H9 (cell line): Measurements from ENCODE around the gene ADARB2. TPM values are rescaled to one million over a fixed set of nuclear protein-coding genes. Genes with fewer than 3 reads are reported as not detected.

Source experiments
- DNase-seq: peaks from one replicate; pipeline ENCODE4 v3.0.0-alpha.2; 2017
- H2AFZ ChIP-seq: one replicate; pipeline ENCODE4 v1.6.1; 2013; ENCODE audit warnings: mild to moderate bottlenecking, low read length, control low read depth, moderate library complexity
- H2AK5ac ChIP-seq: 2 replicates; pipeline ENCODE4 v1.6.1; 2013; ENCODE audit warnings: low read length, control low read depth, mixed read lengths; ENCODE audit not compliant: insufficient read length
- H2BK120ac ChIP-seq: one replicate; pipeline ENCODE4 v1.6.1; 2013; ENCODE audit warnings: low read depth, mild to moderate bottlenecking, low read length, control low read depth, inconsistent platforms; ENCODE audit not compliant: poor library complexity, severe bottlenecking
- H2BK12ac ChIP-seq: 2 replicates; pipeline ENCODE4 v1.6.1; 2013; ENCODE audit warnings: low read length, control low read depth, mixed read lengths, low read depth; ENCODE audit not compliant: insufficient read length
- H2BK15ac ChIP-seq: 2 replicates; pipeline ENCODE4 v1.6.1; 2013; ENCODE audit warnings: low read depth, low read length, control low read depth
- H2BK20ac ChIP-seq: one replicate; pipeline ENCODE4 v1.6.1; 2013; ENCODE audit warnings: low read depth, mild to moderate bottlenecking, low read length, control low read depth, inconsistent platforms; ENCODE audit not compliant: poor library complexity, severe bottlenecking
- H2BK5ac ChIP-seq: 2 replicates; pipeline ENCODE4 v1.6.1; 2013; ENCODE audit warnings: low read length, control low read depth, mixed read lengths; ENCODE audit not compliant: insufficient read length
- H3K14ac ChIP-seq: 2 replicates; pipeline ENCODE4 v1.6.1; 2013; ENCODE audit warnings: low read length, control low read depth; ENCODE audit not compliant: insufficient read depth
- H3K18ac ChIP-seq: 2 replicates; pipeline ENCODE4 v1.6.1; 2013; ENCODE audit warnings: low read depth, mild to moderate bottlenecking, mixed read lengths, low read length, control low read depth; ENCODE audit not compliant: insufficient read length
- H3K23ac ChIP-seq: 2 replicates; pipeline ENCODE4 v1.6.1; 2013; ENCODE audit warnings: low read length, control low read depth, mixed read lengths, low read depth; ENCODE audit not compliant: insufficient read length
- H3K23me2 ChIP-seq: 2 replicates; pipeline ENCODE4 v1.6.1; 2013; ENCODE audit warnings: low read depth, mild to moderate bottlenecking, mixed read lengths, low read length, control low read depth; ENCODE audit not compliant: insufficient read length, poor library complexity, severe bottlenecking
- H3K27ac ChIP-seq: 2 replicates; pipeline ENCODE4 v1.5.1; 2013; ENCODE audit warnings: low read length, control low read depth, mixed read lengths, low read depth; ENCODE audit not compliant: insufficient read length
- H3K27me3 ChIP-seq: 2 replicates; pipeline ENCODE4 v1.6.1; 2013; ENCODE audit warnings: low read length, control low read depth, inconsistent platforms; ENCODE audit not compliant: insufficient read depth
- H3K4ac ChIP-seq: 2 replicates; pipeline ENCODE4 v1.6.1; 2013; ENCODE audit warnings: low read depth, mild to moderate bottlenecking, control low read depth, inconsistent platforms, low read length, moderate library complexity
- H3K4me1 ChIP-seq: 2 replicates; pipeline ENCODE4 v1.6.1; 2013; ENCODE audit warnings: low read length, control low read depth, inconsistent platforms; ENCODE audit not compliant: insufficient read depth
- H3K4me2 ChIP-seq: 2 replicates; pipeline ENCODE4 v1.6.1; 2013; ENCODE audit warnings: low read length, control low read depth, mixed read lengths; ENCODE audit not compliant: insufficient read length, insufficient read depth
- H3K56ac ChIP-seq: 2 replicates; pipeline ENCODE4 v1.6.1; 2013; ENCODE audit warnings: low read depth, mild to moderate bottlenecking, mixed read lengths, low read length, control low read depth; ENCODE audit not compliant: insufficient read length
- H3K79me1 ChIP-seq: 2 replicates; pipeline ENCODE4 v1.6.1; 2013; ENCODE audit warnings: low read depth, mild to moderate bottlenecking, moderate library complexity, low read length, control low read depth, inconsistent platforms; ENCODE audit not compliant: insufficient read depth, poor library complexity, severe bottlenecking
- H3K79me2 ChIP-seq: 2 replicates; pipeline ENCODE4 v1.6.1; 2013; ENCODE audit warnings: low read length, control low read depth, inconsistent platforms; ENCODE audit not compliant: insufficient read depth
- H3K9ac ChIP-seq: 2 replicates; pipeline ENCODE4 v1.6.1; 2013; ENCODE audit warnings: low read length, control low read depth, mixed read lengths; ENCODE audit not compliant: insufficient read length; ENCODE audit errors: extremely low read depth
- H3K9me3 ChIP-seq: one replicate; pipeline ENCODE4 v1.6.1; 2013; ENCODE audit warnings: low read depth, low read length, inconsistent platforms; ENCODE audit not compliant: control insufficient read depth
- H3T11ph ChIP-seq: one replicate; pipeline ENCODE4 v1.6.1; 2013; ENCODE audit warnings: mild to moderate bottlenecking, low read length, control low read depth, inconsistent platforms
- H4K20me1 ChIP-seq: one replicate; pipeline ENCODE4 v1.6.1; 2013; ENCODE audit not compliant: control insufficient read depth, insufficient read length, insufficient read depth
- H4K5ac ChIP-seq: 2 replicates; pipeline ENCODE4 v1.6.1; 2013; ENCODE audit warnings: low read depth, mild to moderate bottlenecking, mixed read lengths, low read length, control low read depth; ENCODE audit not compliant: insufficient read length
- H4K8ac ChIP-seq: replicated peaks from 2 replicates; pipeline ENCODE4 v1.6.1; 2013; ENCODE audit warnings: low read length, control low read depth, mixed read lengths, low read depth; ENCODE audit not compliant: insufficient read length
- H4K91ac ChIP-seq: 2 replicates; pipeline ENCODE4 v1.6.1; 2013; ENCODE audit warnings: low read depth, mild to moderate bottlenecking, moderate library complexity, mixed read lengths, low read length, control low read depth; ENCODE audit not compliant: insufficient read length
- H3K27ac Mint-ChIP-seq, 3 experiments: 2 replicates in 2 of 3; 3 replicates in 1 of 3; pipeline ENCODE4 v1.8.0; 2020 to 2021; ENCODE audit warnings: mixed read lengths in 3 of 3, mild to moderate bottlenecking in 1 of 3, moderate library complexity in 1 of 3
- H3K27me3 Mint-ChIP-seq: 2 replicates; pipeline ENCODE4 v1.8.0; 2021; ENCODE audit warnings: low read depth, mild to moderate bottlenecking, moderate library complexity, mixed read lengths
- H3K36me3 Mint-ChIP-seq, 3 experiments: 2 replicates in 2 of 3; 3 replicates in 1 of 3; pipeline ENCODE4 v1.8.0; 2020 to 2021; ENCODE audit warnings: low read depth in 3 of 3, mixed read lengths in 3 of 3; ENCODE audit not compliant: insufficient read depth in 1 of 3
- H3K4me1 Mint-ChIP-seq, 2 experiments: 2 replicates each; pipeline ENCODE4 v1.8.0; 2020; ENCODE audit warnings: mixed read lengths in 2 of 2
- H3K4me3 Mint-ChIP-seq, 2 experiments: 2 replicates in 1 of 2; 3 replicates in 1 of 2; pipeline ENCODE4 v1.8.0; 2020 to 2021; ENCODE audit warnings: mild to moderate bottlenecking in 2 of 2, mixed read lengths in 2 of 2, moderate library complexity in 1 of 2
- H3K9me3 Mint-ChIP-seq, 2 experiments: 2 replicates in 1 of 2; 3 replicates in 1 of 2; pipeline ENCODE4 v1.8.0; 2020; ENCODE audit warnings: mild to moderate bottlenecking in 2 of 2, mixed read lengths in 2 of 2, moderate library complexity in 1 of 2
- CTCF ChIP-seq: fragments of 200-600 bp; sonication (generic); conservative IDR thresholded peaks from 3 replicates; pipeline ENCODE4 v1.8.0; 2021; ENCODE audit warnings: antibody characterized with exemption, mild to moderate bottlenecking
- WGBS: extraction: QIAGEN DNeasy Blood & Tissue Kit; methylation state at CpG from one replicate; pipeline ENCODE4 v1.1.7; 2013; ENCODE audit warnings: missing lambda C conversion rate, low lambda C conversion rate, mixed read lengths; ENCODE audit not compliant: insufficient read length; ENCODE audit errors: extremely low coverage; 5-methylcytosine and 5-hydroxymethylcytosine counted together
- total RNA-seq: library from RNA; stranded (reverse); gene quantifications from 2 replicates; pipeline ENCODE4 v1.2.1, GENCODE V29; 2021

Gene ADARB2
- total RNA-seq, 1 experiment from 2014 or later: 0.87 TPM

GRCh38 chr10:1190052-1190395 lies 547.3 kb downstream of the ADARB2 start:
- Histone ChIP-seq H3K4ac (no peak overlapping the region), H3K18ac (no peak overlapping the region), H3K4me1 (peaks cover 2% of the 10 kb centered on the region; the same call in 1 of the 2 replicates), H2BK15ac (no peak overlapping the region), H3K56ac (no peak overlapping the region), H2BK5ac (no peak overlapping the region), H3K23ac (no peak overlapping the region), H2BK12ac (no peak overlapping the region), H3K79me2 (no peaks in the 10 kb centered on the region), H3K27ac (no peak overlapping the region), H3K9ac (no peak overlapping the region), H3K23me2 (no peaks in the 10 kb centered on the region), H4K5ac (no peak overlapping the region), H3K79me1 (no peaks in the 10 kb centered on the region), H2BK120ac (no peak overlapping the region), H3K9me3 (no peaks in the 10 kb centered on the region), H3K27me3 (no peaks in the 10 kb centered on the region), H2AFZ (no peak overlapping the region), H2AK5ac (no peak overlapping the region), H3K14ac (no peak overlapping the region), H2BK20ac (no peak overlapping the region), H4K20me1 (no peaks in the 10 kb centered on the region), H4K8ac (no peak overlapping the region), H4K91ac (no peak overlapping the region), H3T11ph (no peak overlapping the region), H3K4me2 (no peak overlapping the region)
- Mint-ChIP-seq H3K4me3 (no peak overlapping the region), H3K4me1 (peaks cover 11 to 16% of the 10 kb centered on the region in 2 experiments), H3K27ac (no peak overlapping the region), H3K9me3 (no peaks in the 10 kb centered on the region), H3K27me3 (peaks cover 8% of the 10 kb centered on the region), H3K36me3 (no peaks in the 10 kb centered on the region)
- TF ChIP-seq CTCF: no peak
- whole genome bisulfite sequencing: no CpG with 5 or more reads among the region's 12 CpGs
- DNase-seq: no peak
